ENCODE data around the gene PTPRN2.

DNA sequence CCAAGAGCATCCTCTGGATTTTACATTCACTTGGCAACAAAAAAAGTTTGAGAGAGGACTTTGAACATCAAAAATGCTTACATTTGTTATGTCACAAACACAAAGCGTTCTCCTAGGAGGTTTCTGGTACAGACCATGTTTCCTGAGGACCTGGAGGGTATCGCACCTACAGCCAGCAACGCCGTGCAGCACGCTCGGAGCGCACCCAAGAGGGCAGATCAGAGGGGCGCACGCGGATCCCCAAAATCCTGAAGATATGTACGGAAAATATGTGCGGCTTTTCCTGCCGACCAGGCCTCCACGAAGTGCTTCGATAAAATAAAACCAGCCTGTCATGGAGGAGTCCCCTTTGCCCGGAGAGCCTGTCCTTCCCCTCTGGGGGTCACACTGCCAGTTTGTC, 796.0 kb downstream of the PTPRN2 start:
- TF ChIP-seq SP1 (IDR thresholded peaks at IDR 0.05; ENCODE audit: low read depth) (no peak), ZNF274 (IDR thresholded peaks at IDR 0.05; ENCODE audit: low read depth, low read length) (no peak), POLR2AphosphoS5 (IDR thresholded peaks at IDR 0.05; ENCODE audit: low read depth, low read length) (no peak)
- TF ChIP-seq, protein P1, sequence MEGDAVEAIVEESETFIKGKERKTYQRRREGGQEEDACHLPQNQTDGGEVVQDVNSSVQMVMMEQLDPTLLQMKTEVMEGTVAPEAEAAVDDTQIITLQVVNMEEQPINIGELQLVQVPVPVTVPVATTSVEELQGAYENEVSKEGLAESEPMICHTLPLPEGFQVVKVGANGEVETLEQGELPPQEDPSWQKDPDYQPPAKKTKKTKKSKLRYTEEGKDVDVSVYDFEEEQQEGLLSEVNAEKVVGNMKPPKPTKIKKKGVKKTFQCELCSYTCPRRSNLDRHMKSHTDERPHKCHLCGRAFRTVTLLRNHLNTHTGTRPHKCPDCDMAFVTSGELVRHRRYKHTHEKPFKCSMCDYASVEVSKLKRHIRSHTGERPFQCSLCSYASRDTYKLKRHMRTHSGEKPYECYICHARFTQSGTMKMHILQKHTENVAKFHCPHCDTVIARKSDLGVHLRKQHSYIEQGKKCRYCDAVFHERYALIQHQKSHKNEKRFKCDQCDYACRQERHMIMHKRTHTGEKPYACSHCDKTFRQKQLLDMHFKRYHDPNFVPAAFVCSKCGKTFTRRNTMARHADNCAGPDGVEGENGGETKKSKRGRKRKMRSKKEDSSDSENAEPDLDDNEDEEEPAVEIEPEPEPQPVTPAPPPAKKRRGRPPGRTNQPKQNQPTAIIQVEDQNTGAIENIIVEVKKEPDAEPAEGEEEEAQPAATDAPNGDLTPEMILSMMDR (IDR thresholded peaks at IDR 0.05 in 2 of 3, conservative IDR thresholded peaks at IDR 0.05 in 1 of 3; ENCODE audit: borderline replicate concordance in 1 of 3, insufficient read depth in 1 of 3, low read depth in 2 of 3, low read length in 2 of 3): no peak
